Right lobe of liver (tissue), 6 donors: ENCODE measurements around the gene ALLC. TPM values are rescaled to one million over a fixed set of nuclear protein-coding genes. Genes with fewer than 3 reads are reported as not detected.

ENCODE experiments used
- ATAC-seq, 4 donors: fragments of 200-7000 bp; cut with Tn5 transposase; one replicate each; pipeline ENCODE4 v1.9.1; 2020; ENCODE audit warnings: mild to moderate bottlenecking in 4 of 4, moderate library complexity in 4 of 4
- DNase-seq, 3 donors: peaks; one replicate each; pipeline ENCODE4 v3.0.0-alpha.2; 2020
- H3K27ac ChIP-seq, 3 donors: fragments of 200-600 bp; one replicate each; pipeline ENCODE4 v1.8.0; 2022
- H3K27me3 ChIP-seq, 2 donors: fragments of 200-600 bp; one replicate each; pipeline ENCODE4 v1.8.0; 2022
- H3K36me3 ChIP-seq, 4 donors: fragments of 200-600 bp; sonication (generic) in 1 of 4; one replicate each; pipeline versions ENCODE4 v1.5.1 to v1.8.0; 2017 to 2022; ENCODE audit warnings: control low read depth in 1 of 4
- H3K4me1 ChIP-seq, 4 donors: fragments of 200-600 bp; sonication (generic) in 1 of 4; one replicate each; pipeline versions ENCODE4 v1.5.1 to v1.8.0; 2017 to 2022; ENCODE audit warnings: control low read depth in 1 of 4
- H3K4me3 ChIP-seq, 3 donors: fragments of 200-600 bp; one replicate each; pipeline ENCODE4 v1.8.0; 2022
- H3K9me3 ChIP-seq, 4 donors: fragments of 200-600 bp; sonication (generic) in 1 of 4; one replicate each; pipeline versions ENCODE4 v1.5.1 to v1.8.0; 2017 to 2022; ENCODE audit warnings: control low read depth in 1 of 4
- CTCF ChIP-seq, 4 donors: fragments of 200-600 bp in 3 of 4; fragments of 450-650 bp in 1 of 4; IDR thresholded peaks; one replicate each; pipeline versions ENCODE4 v1.5.1 to v1.8.0; 2016 to 2022; ENCODE audit warnings: antibody characterized with exemption in 4 of 4, mild to moderate bottlenecking in 2 of 4
- POLR2A ChIP-seq: fragments of 450-650 bp; IDR thresholded peaks from one replicate; pipeline ENCODE4 v1.6.1; 2017; ENCODE audit warnings: antibody characterized with exemption, mild to moderate bottlenecking
- WGBS: methylation state at CpG from one replicate; pipeline ENCODE4 v1.1.6; 2018; ENCODE audit warnings: low coverage, low lambda C conversion rate; ENCODE audit not compliant: insufficient coverage; ENCODE audit errors: missing lambda C conversion rate; 5-methylcytosine and 5-hydroxymethylcytosine counted together
- intact Hi-C, 2 donors: fragments of 100-400 bp; cut with DNase I; formaldehyde crosslinking; loops; one replicate each; pipeline versions ENCODE4 v1.11.2 to v1.14.1; 2022
- total RNA-seq, 6 experiments: library from RNA; depleted of rRNA in 2 of 6; stranded (reverse); fragments of >200 nt in 2 of 6; fragmentation: NEBNext Ultra II Directional in 3 of 6; extraction: Animal tissue kit (Norgen Biotek cat#: 25700) in 3 of 6; gene quantifications; one replicate each; pipeline versions ENCODE4 v1.1.0 to v1.2.4, GENCODE V29; 2016 to 2023
- donor health status: DM: no; HTN: yes; CAD: no.
- donor health status: DM: no; HTN: no; CAD: no.
- donor health status: DM: no; HTN: no; CAD: no.
- donor health status: DM: no; HTN: yes; CAD: no.
- donor health status: DM: no; HTN: yes; CAD: no.

The ALLC gene
- total RNA-seq, 6 experiments from 2014 or later: 0.18 to 0.63 (median 0.31) TPM; not detected in 1

GRCh38 chr2:3736112-3736511 is 78.1 kb downstream of the ALLC start:
- intact Hi-C loops: no loop called here
- Histone ChIP-seq H3K36me3 (no peaks in the 10 kb centered on the region), H3K4me3 (no peak overlapping the region)

GRCh38 chr2:3737128-3737527 is 79.1 kb downstream of the ALLC start:
- TF ChIP-seq CTCF (IDR thresholded peaks at IDR 0.05) (no peak), POLR2A (no peak)
- H3K36me3 ChIP-seq: no peaks in the 10 kb centered on the region
- WGBS: 20% methylated on average over 8 of the region's 9 CpGs
- H3K27ac ChIP-seq: no peak overlapping the region
- ATAC-seq (no peak), DNase-seq (no peak)
- no peaks in the 10 kb centered on the region for H3K27me3 ChIP-seq
- H3K9me3 ChIP-seq: no peaks in the 10 kb centered on the region
- H3K4me1 ChIP-seq: no peaks in the 10 kb centered on the region
- no peak overlapping the region for H3K4me3 ChIP-seq
- intact Hi-C loops: no loop called here

More at GRCh38 chr2:3736112-3736511, 78.1 kb downstream of the ALLC start:
- TF ChIP-seq CTCF (IDR thresholded peaks at IDR 0.05) (no peak), POLR2A (no peak)
- no peak for ATAC-seq
- Histone ChIP-seq H3K9me3 (no peaks in the 10 kb centered on the region), H3K27me3 (no peaks in the 10 kb centered on the region), H3K27ac (no peak overlapping the region), H3K4me1 (no peaks in the 10 kb centered on the region)
- no peak for DNase-seq
- WGBS: 55% methylated on average over 5 of the region's 7 CpGs

- no peaks in the 10 kb centered on the region for H3K27me3 ChIP-seq
- ATAC-seq (peak in 2 of 4 donors; percentile 51 to 52), DNase-seq (no peak)
- H3K4me3 ChIP-seq: no peak overlapping the region
- H3K27ac ChIP-seq: no peak overlapping the region
- H3K4me1 ChIP-seq: no peaks in the 10 kb centered on the region
- H3K9me3 ChIP-seq: no peaks in the 10 kb centered on the region
- H3K36me3 ChIP-seq: no peaks in the 10 kb centered on the region
- intact Hi-C loops: no loop called here
- TF ChIP-seq POLR2A: no peak
- TF ChIP-seq CTCF (IDR thresholded peaks at IDR 0.05): peak in 2 of 4 donors; percentile 13 to 18
- WGBS: 13% methylated on average over 3 of the region's 3 CpGs
Measured at GRCh38 chr2:3738454-3738853, 80.5 kb downstream of the ALLC start.

GRCh38 chr2:3739313-3739712 is 81.3 kb downstream of the ALLC start:
- Histone ChIP-seq H3K27me3 (no peaks in the 10 kb centered on the region), H3K27ac (no peak overlapping the region), H3K36me3 (no peaks in the 10 kb centered on the region), H3K4me3 (no peak overlapping the region), H3K4me1 (no peaks in the 10 kb centered on the region), H3K9me3 (no peaks in the 10 kb centered on the region)
- DNase-seq: no peak
- WGBS: 60% methylated on average over 3 of the region's 19 CpGs
- intact Hi-C loops: no loop called here
- TF ChIP-seq POLR2A (no peak), CTCF (IDR thresholded peaks at IDR 0.05) (no peak)
- ATAC-seq: no peak

- no peak for DNase-seq
Measured at GRCh38 chr2:3741396-3741795, 83.4 kb downstream of the ALLC start.

More at GRCh38 chr2:3741396-3741795, 83.4 kb downstream of the ALLC start:
- intact Hi-C loops: no loop called here
- Histone ChIP-seq H3K4me1 (no peaks in the 10 kb centered on the region), H3K9me3 (no peaks in the 10 kb centered on the region), H3K36me3 (no peaks in the 10 kb centered on the region), H3K27ac (no peak overlapping the region), H3K27me3 (no peaks in the 10 kb centered on the region), H3K4me3 (no peak overlapping the region)
- ATAC-seq: no peak
- TF ChIP-seq POLR2A: no peak
- no peak for TF ChIP-seq CTCF (IDR thresholded peaks at IDR 0.05)
- 71% methylated on average over 8 of the region's 8 CpGs for WGBS
